Chondrocyte (in vitro differentiated cells): ENCODE measurements around the gene POU2AF2. TPM values are rescaled to one million over a fixed set of nuclear protein-coding genes. Genes with fewer than 3 reads are reported as not detected.

Experiments used
- DNase-seq: peaks from one replicate; pipeline ENCODE4 v3.0.0; 2021; ENCODE audit warnings: mixed read lengths, low spot score
- H3K27ac Mint-ChIP-seq: one replicate; pipeline ENCODE4 v1.8.0; 2021; ENCODE audit warnings: mild to moderate bottlenecking, moderate library complexity, mixed read lengths; ENCODE audit not compliant: unreplicated experiment
- H3K27me3 Mint-ChIP-seq: 2 replicates; pipeline ENCODE4 v1.8.0; 2021; ENCODE audit warnings: low read depth, mixed read lengths
- H3K36me3 Mint-ChIP-seq: 2 replicates; pipeline ENCODE4 v1.8.0; 2021; ENCODE audit warnings: low read depth, mixed read lengths
- H3K4me1 Mint-ChIP-seq: 2 replicates; pipeline ENCODE4 v1.8.0; 2021; ENCODE audit warnings: low read depth, mild to moderate bottlenecking, mixed read lengths
- H3K4me3 Mint-ChIP-seq: one replicate; pipeline ENCODE4 v1.8.0; 2021; ENCODE audit warnings: mild to moderate bottlenecking, moderate library complexity, mixed read lengths; ENCODE audit not compliant: unreplicated experiment
- H3K9me3 Mint-ChIP-seq: 2 replicates; pipeline ENCODE4 v1.8.0; 2021; ENCODE audit warnings: low read depth, mixed read lengths
- CTCF ChIP-seq: fragments of 200-600 bp; sonication (generic); IDR thresholded peaks from 2 replicates; pipeline ENCODE4 v1.5.0; 2021; ENCODE audit warnings: antibody characterized with exemption, mild to moderate bottlenecking, moderate library complexity
- total RNA-seq: library from RNA; stranded (reverse); gene quantifications from 3 replicates; pipeline ENCODE4 v1.2.1, GENCODE V29; 2021

POU2AF2 gene
- total RNA-seq, 1 donor from 2014 or later = not detected

GRCh38 chr11:111308140-111308539 lies 62.6 kb downstream of the POU2AF2 start:
- Mint-ChIP-seq H3K36me3 (no peaks in the 10 kb centered on the region), H3K4me1 (no peaks in the 10 kb centered on the region), H3K4me3 (no peak overlapping the region), H3K27ac (no peak overlapping the region), H3K27me3 (peaks cover 61% of the 10 kb centered on the region), H3K9me3 (peaks cover 3% of the 10 kb centered on the region)
- DNase-seq = no peak
- TF ChIP-seq CTCF = no peak

GRCh38 chr11:111309215-111309915 lies 63.8 kb downstream of the POU2AF2 start:
- H3K27me3 Mint-ChIP-seq = peaks cover 64% of the 10 kb centered on the region

GRCh38 chr11:111310088-111310487 lies 64.6 kb downstream of the POU2AF2 start:
- TF ChIP-seq CTCF = no peak
- no peak overlapping the region for H3K4me3 Mint-ChIP-seq
- peaks cover 63% of the 10 kb centered on the region for H3K27me3 Mint-ChIP-seq
- H3K36me3 Mint-ChIP-seq = no peaks in the 10 kb centered on the region
- no peak overlapping the region for H3K27ac Mint-ChIP-seq
- no peaks in the 10 kb centered on the region for H3K4me1 Mint-ChIP-seq
- no peak for DNase-seq
- peaks cover 6% of the 10 kb centered on the region for H3K9me3 Mint-ChIP-seq

More at GRCh38 chr11:111309215-111309915, 63.8 kb downstream of the POU2AF2 start:
- Mint-ChIP-seq H3K9me3 (peaks cover 6% of the 10 kb centered on the region), H3K36me3 (no peaks in the 10 kb centered on the region), H3K4me1 (no peaks in the 10 kb centered on the region), H3K4me3 (no peak overlapping the region), H3K27ac (no peak overlapping the region)
- no peak for DNase-seq
- TF ChIP-seq CTCF = no peak

GRCh38 chr11:111310723-111311122 lies 65.2 kb downstream of the POU2AF2 start:
- no peaks in the 10 kb centered on the region for H3K36me3 Mint-ChIP-seq
- H3K27me3 Mint-ChIP-seq = peaks cover 58% of the 10 kb centered on the region
- H3K27ac Mint-ChIP-seq = no peak overlapping the region
- H3K4me1 Mint-ChIP-seq = no peaks in the 10 kb centered on the region
- DNase-seq = no peak
- no peak overlapping the region for H3K4me3 Mint-ChIP-seq
- TF ChIP-seq CTCF = no peak
- H3K9me3 Mint-ChIP-seq = peaks cover 7% of the 10 kb centered on the region

- H3K27ac Mint-ChIP-seq = no peak overlapping the region
- no peaks in the 10 kb centered on the region for H3K4me1 Mint-ChIP-seq
- no peak for TF ChIP-seq CTCF
- DNase-seq = no peak
- peaks cover 18% of the 10 kb centered on the region for H3K9me3 Mint-ChIP-seq
- H3K27me3 Mint-ChIP-seq = peaks cover 55% of the 10 kb centered on the region
- no peak overlapping the region for H3K4me3 Mint-ChIP-seq
- H3K36me3 Mint-ChIP-seq = peaks cover 2% of the 10 kb centered on the region
Measured at GRCh38 chr11:111312076-111312475, 66.6 kb downstream of the POU2AF2 start.
